HG02852 (cell line): ENCODE data around the gene FSHR.

ENCODE experiments used
- ATAC-seq: cut with Tn5 transposase; IDR thresholded peaks from one replicate; pipeline ENCODE4 v1.9.1; 2021; ENCODE audit warnings: mild to moderate bottlenecking, moderate library complexity; ENCODE audit not compliant: unreplicated experiment

Gene FSHR, protein sequence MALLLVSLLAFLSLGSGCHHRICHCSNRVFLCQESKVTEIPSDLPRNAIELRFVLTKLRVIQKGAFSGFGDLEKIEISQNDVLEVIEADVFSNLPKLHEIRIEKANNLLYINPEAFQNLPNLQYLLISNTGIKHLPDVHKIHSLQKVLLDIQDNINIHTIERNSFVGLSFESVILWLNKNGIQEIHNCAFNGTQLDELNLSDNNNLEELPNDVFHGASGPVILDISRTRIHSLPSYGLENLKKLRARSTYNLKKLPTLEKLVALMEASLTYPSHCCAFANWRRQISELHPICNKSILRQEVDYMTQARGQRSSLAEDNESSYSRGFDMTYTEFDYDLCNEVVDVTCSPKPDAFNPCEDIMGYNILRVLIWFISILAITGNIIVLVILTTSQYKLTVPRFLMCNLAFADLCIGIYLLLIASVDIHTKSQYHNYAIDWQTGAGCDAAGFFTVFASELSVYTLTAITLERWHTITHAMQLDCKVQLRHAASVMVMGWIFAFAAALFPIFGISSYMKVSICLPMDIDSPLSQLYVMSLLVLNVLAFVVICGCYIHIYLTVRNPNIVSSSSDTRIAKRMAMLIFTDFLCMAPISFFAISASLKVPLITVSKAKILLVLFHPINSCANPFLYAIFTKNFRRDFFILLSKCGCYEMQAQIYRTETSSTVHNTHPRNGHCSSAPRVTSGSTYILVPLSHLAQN

DNA sequence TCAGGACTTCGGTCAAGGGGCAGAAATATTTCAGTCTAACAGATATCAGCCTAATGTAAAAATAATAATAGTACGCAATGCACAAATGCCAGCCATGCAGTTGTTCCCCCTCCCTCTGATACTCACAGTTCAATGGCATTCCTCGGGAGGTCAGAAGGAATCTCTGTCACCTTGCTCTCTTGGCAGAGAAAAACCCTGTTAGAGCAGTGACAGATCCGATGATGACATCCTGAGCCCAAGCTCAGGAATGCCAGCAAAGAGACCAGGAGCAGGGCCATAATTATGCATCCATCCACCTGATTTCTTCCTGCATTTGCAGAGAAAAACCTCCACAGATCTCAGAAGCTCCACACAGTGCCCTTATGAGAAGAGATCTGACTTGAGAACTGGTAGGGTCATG lies at the start of gene FSHR:
TSS of gene FSHR (minus strand) at position 376 of the 400 bp plus-strand sequence. CDS start at position 278, 98 bp downstream.
- ATAC-seq = no peak

DNA sequence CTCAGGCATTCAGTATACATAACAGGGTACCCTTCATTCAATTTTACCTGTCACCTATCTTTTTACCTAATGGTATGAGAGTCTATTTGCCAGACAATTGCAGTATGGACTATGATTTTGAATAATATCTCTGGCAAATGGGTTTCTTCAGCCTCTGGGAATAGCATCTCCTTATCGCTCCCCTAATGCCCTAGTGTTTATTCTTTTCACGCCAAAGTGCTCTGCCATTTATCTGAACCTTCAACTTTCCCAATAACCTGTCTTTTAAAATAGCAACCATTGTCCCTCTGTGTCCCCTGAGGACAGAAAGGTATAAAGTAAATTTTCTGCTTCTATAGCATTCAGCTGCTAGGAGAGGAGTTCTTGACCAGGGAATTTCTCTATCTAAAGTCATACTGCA lies 45.0 kb upstream of the FSHR start:
- no peak for ATAC-seq

DNA sequence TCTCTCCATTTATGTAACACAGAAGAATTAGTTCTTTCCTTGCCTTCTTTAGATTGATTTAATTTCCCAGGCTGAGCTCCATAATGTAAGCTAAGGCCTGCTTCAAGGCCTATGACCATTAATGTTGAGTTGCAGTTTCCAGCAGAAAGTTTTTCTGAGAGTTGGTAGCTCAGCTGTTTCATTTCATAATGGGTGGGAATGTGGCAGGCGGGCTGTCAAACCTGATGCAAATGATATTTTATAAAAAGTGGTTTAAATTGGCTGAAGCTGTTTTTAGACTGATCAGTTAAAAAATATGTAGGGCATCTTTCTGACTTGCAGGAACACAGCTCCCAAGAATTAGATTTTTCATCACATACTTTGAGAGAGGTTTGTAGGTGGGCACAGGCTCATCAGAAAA lies 40.4 kb upstream of the FSHR start:
- no peak for ATAC-seq

DNA sequence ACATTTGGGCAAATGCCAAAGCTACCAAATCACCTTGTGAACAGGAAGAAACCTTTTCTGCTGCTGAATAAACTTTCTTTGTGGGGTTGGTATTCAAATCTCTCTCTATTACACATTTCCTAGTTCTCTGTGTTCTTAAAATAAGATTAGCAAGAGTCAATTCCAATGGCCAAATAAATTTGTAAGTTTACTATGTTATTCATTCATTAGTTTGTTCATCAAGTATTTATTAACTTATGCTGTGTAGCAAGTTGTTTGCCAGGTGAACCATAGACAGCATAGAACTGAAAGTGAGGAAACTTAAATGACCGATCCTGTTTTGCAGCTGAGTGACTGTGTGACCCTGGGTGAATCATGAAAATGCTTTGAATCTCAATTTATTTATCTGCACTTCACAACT lies 37.7 kb upstream of the FSHR start:
- ATAC-seq = no peak

DNA sequence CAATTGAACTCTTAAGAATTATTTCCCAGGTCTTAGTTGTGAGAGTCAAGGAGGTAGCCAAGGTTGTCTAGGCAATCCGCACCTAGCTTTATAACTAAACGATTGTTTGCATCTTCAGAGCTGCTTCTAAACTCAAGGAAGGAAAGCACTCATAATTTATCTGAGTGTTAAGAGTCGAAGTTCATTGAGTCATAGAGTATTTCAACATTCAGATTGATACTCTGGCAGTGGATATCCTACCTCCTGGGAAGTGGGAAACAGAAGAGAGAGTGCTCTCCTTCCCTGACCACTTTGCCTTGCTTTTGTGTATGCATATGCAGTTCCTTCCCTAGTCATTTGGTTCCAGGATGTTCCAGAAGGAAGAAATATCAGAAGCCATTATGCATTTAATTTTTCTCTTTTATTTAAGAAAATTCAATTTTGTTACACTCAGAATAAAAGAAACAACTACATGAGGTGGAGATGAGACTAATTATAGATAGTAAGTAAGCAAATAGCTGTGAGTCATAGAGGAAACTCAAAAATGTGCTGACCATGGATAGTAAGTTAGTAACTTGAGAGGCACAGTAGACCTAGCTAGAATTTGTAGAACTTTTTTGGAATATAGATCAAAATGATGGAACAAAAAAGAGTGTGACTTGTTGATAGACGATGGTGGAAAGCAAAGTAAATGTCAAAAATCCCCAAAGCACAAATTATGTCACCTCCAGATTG lies 35.4 kb upstream of the FSHR start:
- ATAC-seq = no peak

DNA sequence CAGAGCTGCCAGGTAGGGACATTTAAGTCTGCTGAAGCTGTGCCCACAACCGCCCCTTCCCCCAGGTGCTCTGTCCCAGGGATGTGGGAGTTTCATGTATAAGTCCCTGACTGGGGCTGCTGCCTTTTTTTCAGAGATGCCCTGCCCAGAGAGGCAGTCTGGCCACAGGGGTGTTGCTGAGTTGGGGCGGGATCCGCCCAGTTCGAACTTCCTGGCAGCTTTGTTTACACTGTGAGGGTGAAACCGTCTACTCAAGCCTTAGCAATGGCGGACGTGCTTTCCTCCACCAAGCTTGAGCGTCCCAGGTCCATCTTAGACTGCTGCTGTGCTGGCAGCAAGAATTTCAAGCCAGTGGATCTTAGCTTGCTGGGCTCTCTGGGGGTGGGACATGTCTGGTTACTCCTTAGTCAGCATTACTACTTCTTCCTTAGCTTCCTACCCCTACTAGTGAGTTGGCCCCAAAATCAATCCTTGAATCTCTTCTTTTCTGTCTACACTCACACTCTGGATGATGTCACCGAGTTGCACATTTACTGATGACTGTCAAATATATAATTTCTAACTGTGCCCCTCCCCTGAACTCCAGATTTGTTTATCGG lies 31.8 kb upstream of the FSHR start:
- no peak for ATAC-seq

DNA sequence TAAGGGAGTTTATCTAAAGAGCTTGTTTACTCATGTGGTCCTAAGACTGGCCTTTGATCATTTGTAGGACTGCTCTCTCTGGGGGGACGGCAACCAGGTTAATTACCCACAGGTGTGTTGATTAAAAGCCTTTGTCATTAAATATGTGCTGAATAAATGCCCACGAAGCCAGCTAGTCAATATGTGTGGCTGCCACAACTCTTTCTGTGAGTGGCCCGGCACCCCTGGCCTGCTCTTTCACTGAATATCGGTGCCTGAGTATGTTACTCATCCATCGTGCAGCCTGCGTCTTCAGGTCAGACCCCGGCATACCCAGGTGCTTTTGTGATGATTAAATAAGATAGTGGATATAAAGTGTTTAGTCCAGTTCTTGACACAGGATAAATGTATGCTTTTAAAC lies 24.3 kb upstream of the FSHR start:
- ATAC-seq = no peak

DNA sequence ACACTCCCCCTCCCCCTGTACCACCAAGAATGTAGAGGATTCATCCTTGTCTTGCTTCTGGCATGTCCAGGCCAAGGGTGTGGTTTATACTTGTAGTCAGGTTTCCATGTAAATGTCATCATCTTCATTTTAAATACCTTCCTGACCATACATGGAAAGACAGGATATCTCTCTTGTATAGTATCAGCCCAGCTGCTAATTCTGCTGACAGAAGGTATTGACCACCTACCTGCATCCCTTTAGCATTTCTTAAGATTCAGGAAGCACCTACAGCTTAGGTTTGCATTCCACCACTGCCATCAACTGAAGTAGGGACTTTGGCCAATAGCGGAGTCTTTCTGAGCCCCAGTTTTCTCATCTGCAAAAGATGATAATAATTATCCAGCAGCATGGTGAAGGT lies 22.9 kb upstream of the FSHR start:
- ATAC-seq = no peak

DNA sequence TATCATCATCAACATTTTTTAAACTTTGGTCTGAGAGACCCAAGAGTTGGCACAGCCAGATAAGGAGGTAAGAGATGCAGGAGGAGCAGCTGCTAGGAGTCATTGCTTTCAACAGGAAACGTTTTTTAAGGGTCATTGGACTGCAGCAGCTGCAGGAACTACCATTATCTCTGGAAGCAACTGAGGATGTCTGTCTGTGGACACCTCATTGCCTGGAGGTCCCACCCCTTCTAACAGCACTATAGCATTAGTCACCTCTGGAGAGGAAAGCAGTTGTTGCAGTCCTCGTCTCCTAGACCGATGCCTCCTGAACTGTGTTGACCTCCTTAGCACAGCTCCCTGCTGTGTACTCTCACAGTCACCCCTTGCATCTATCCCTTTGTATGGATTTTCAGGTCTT lies 21.5 kb upstream of the FSHR start:
- ATAC-seq = no peak

DNA sequence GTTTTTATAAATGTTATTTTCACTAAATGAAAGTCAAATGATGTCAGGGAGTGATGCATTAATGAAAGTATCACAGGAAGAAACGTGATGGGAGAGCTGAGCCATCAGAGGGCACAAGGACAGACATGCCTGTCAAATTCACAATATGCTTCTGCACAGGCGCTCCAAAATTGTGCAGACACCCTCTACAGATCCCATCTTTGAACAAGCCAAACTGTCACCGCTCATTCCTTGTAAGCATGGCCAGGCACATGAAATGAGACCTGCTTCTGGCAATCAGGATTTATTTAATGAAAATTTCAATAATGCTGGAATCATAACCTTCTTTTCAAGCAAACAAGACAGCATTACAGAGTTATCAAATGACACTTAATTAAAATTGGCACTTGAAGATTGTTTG lies 20.4 kb upstream of the FSHR start:
- no peak for ATAC-seq

DNA sequence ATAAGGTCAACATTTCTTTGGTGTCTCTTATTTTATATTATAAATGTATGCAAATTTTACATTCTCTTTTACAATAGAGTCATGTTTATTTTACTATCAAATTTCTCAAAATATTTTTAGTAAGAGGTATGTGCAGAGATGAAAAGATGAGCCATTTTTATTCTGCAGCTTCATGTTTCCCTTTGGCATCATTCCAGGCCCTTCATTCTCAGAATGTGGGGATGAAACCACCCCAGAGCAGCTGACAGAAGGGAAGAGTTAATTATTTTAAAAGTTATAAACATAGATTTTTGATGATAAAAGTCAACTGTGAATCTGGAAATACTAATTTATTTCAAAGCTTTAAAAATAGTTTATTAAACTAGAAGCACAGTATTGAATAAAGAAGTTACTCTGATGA lies 12.8 kb upstream of the FSHR start:
- no peak for ATAC-seq

DNA sequence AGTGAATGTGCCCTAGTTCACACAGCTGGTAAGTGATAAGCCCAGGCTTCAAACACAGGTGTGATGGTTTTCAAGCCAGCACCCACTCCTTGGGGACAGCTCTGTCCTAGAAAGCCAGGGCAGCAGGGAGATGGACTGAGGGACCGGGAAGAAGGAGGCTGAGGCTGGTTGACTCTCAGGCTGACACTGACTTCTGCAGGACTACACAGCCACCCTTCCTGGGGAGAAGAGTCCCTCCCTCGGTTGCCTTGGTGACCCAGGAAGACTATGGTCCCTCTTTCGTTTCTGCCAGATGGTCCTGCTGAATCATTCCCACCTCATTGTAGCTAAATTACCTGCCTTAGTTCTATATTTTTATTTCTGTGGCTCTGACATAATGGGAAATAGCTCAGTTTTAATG lies 11.3 kb upstream of the FSHR start:
- ATAC-seq = no peak

DNA sequence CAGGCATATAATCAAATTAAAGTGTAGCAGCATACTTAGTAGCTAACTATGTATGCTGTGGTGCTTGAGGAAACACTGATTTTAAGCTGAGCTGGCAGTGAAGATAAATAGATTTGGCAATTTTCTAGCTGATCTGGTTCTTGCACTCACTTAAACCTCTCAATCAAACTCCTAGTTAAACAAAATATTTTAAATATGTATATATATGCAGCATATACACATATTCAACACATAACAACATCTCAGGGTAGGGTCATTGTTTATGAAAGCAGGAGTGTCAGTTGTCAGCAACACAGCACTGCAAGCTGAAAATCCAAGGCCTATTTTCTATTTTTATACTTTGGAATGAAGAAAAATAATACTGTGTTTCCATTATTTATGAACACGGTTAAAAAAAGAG lies 10.4 kb upstream of the FSHR start:
- ATAC-seq = no peak

DNA sequence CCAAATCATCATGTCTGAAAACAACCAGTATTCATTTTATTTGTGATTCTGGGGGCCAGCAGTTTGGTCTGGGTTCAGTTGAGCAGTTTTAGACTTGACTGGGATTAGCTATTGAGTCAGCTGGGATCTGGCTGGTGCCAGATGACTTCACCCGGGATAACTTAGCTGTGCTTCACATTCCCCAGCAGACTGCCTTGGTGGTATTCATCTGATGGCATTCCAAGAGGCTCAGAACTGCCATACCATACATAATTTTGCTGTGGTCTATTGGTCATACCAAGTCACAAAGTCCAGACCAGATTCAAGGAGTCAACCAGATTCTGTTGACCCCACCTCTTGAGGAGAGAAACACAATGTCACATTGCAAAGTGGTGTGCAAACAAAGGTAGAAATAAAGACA lies 7.8 kb upstream of the FSHR start:
- ATAC-seq = no peak

DNA sequence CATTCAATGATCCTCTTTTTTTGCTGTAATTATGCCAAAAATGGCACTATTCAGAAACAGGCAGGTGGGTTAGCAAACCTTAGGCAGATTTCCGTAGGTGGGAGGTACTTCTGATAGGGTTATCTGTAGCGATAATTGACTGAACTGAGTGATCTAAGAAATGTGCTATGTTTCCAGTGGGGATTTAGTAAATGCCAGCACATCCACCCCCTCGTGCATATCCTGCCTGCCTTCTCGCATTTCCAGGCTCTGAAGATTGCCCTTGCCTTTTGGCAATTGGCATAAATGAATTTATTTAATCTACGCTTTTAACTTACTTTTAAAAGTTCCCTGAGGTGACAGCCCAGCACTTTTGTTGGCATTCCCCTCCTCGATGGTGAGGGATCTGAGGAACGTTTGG lies 576 bp upstream of the FSHR start:
- ATAC-seq = no peak

DNA sequence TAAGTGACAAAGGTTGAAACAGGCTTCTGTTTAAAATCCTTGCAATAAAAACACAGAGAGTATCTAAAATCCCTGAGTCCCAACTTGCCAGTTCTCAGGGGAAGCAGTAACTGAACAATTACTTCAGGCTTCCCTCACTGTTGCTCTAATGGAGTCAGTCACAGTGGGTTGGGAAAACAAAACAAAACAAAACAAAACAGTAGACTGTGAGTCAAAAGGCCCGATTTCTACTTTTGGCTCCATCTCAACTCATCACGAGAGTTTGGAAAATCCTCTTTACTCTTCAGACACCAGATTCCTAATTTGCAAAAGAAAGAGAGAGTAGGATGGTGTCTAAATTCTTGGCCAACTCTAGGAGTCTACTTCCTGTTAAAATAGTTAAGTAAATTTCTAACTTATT lies 1.1 kb downstream of the FSHR start:
- ATAC-seq = no peak

DNA sequence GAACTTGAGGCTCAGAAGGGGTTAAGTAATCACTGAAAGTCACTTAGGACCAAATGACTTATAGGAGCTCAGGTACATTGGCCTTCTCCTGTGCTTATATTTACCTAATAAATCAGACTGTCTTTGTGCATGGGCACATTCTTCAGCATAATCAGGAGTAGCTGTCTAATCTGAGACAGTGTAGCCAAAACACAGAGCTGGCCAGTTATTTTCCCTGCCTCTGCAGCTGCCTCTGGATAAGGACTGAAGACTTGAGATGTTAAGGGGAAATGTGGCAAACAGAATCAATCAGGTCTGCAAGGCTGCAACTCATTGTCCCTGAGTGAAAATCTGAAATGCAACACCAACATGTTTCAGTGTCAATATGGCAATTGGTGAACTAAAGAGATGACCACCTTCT lies 1.5 kb downstream of the FSHR start:
- no peak for ATAC-seq

DNA sequence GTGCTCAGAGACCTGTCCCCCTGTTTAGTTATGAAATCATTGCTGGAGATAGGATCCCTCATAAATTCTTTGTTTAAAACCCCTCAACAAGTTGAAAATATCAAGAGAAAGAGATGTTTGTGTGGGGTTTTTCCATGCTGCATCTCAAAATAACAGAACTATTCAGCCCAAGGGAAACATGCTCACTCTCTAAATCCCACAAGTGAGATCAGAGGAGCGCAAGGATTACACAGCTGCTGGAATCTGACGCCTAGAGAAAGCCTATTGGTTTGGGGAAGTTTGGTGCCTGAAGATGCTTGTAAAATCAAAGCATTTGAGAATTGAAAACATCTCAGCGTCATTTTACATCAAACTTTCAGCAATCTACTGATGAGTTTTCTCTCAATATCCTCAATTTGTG lies 7.9 kb downstream of the FSHR start:
- ATAC-seq = no peak

DNA sequence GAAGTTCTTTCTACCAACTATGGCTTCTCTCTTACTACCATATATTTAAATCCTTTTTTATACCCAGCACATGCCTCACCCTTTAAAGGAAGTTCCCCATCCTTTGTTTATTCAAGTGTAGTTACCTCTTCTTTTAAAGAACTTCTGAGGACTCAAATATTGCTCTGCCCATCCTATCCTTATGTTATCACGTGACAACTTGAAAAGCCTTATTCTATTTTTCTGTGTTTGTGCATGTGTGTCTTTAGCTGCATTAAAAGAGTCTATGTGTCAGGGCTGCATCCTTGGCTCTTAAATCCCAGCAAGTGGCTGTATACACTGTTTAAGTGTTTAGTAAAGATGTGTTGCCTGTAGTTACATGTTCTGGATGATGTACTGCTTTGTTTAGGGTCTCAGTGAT lies 22.5 kb downstream of the FSHR start:
- no peak for ATAC-seq

DNA sequence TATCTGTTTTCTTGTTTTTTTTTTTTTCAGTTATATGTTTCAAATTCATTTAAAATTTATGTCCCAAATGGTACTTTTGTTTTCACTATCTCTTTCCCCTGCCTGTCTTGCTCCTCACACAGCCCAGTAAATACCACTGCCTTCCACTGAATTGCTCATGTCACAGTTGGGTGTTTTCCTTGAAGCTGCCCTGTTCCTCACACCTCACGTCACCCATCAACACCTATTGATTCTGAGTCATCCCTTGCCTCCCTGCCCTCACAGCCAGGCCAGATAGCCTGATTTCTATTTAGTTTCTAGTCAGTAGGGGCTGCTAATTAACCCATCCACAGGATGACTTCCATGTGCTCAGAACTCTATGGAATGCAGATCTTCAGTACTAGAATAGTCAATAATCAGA lies 25.3 kb downstream of the FSHR start:
- peak; percentile 65 for ATAC-seq

DNA sequence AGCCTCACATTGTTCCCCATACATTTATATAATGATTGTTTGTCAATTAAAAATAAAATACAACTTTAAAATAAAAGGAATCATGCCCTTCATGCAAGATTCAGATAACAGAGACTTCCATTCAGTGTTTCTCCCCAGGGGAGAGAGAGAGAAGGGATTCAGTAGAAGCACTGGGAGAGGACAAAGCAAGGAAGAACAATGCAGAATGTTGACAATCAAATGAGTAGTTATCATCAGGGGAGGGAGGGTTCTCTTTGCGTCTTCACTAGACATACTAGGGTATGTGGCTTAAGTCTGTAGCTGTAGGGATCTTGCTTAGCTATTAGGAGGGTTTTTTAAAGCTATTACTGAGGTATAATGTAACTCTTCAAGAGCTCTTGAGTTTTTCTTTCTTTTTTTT lies 30.7 kb downstream of the FSHR start:
- no peak for ATAC-seq

DNA sequence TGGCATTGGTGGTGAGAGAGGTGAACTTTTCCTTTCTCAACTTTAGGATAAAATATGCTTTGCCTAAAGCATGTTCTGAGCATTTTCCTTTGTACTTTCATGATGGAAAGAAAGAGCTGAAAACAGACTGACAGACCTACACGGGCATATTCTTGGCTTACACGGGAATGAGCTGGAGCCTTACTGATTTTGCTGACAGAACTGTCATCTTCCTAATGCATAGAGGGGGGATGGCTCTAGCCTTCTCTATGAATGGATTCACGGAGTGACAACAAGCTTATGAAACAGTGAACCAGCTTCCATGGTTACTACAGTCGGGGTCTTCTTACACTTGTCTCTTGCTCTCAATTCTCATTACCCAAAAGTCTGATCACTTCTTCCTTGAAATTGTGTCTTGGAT lies 32.2 kb downstream of the FSHR start:
- ATAC-seq = no peak
